ENCODE measurements around the gene ZXDB.

Gene ZXDB

GRCh38 chrX:57647020-57647419 is 55.2 kb downstream of the ZXDB start:
- H3K9me3 ChIP-seq (replicated peaks; ENCODE audit: insufficient read depth, low read length) = no peaks in the 10 kb centered on the region
- H3K27me3 ChIP-seq (replicated peaks; ENCODE audit: insufficient read depth, low read length) = no peaks in the 10 kb centered on the region
- H3K36me3 ChIP-seq (replicated peaks; ENCODE audit: insufficient read depth, low read length) = no peaks in the 10 kb centered on the region
- H4K20me1 ChIP-seq (ENCODE audit: insufficient read depth, low read length) = no peaks in the 10 kb centered on the region
- H3K9me2 ChIP-seq (replicated peaks; ENCODE audit: insufficient read depth, low read length) = no peaks in the 10 kb centered on the region
- H3K9ac ChIP-seq (ENCODE audit: low read length) = no peak overlapping the region
- DNase-seq = no peak
- TF ChIP-seq EZH2phosphoT487 (IDR thresholded peaks at IDR 0.05; ENCODE audit: low read length) (no peak), CTCF (IDR thresholded peaks at IDR 0.05; ENCODE audit: low read length) (no peak), EZH2 (optimal IDR thresholded peaks at IDR 0.05; ENCODE audit: low read depth, low read length) (no peak)
- H3K79me2 ChIP-seq (ENCODE audit: low read length) = no peaks in the 10 kb centered on the region
- H3K27ac ChIP-seq (ENCODE audit: low read length) = no peak overlapping the region
- H3K4me1 ChIP-seq (ENCODE audit: low read length) = no peaks in the 10 kb centered on the region
- H3K4me2 ChIP-seq (ENCODE audit: low read depth, low read length) = no peak overlapping the region
- H3K4me3 ChIP-seq (ENCODE audit: low read length) = no peak overlapping the region
- H2AFZ ChIP-seq (ENCODE audit: low read length) = no peak overlapping the region
- no peaks in the 10 kb centered on the region for H3F3A ChIP-seq (ENCODE audit: insufficient read depth, low read length)

Measured in MM.1S (cell line).